AG09309 (cell line): ENCODE data around the gene BTBD9.

ENCODE experiments used
- DNase-seq: peaks from one replicate; pipeline ENCODE4 v3.0.0-alpha.2; 2010; ENCODE audit warnings: low read depth
- H3K4me3 ChIP-seq: 2 replicates; pipeline ENCODE4 v1.5.1; 2011; ENCODE audit warnings: mild to moderate bottlenecking, low read depth, low read length, moderate library complexity; ENCODE audit not compliant: control insufficient read depth
- TF ChIP-seq, protein P1 (sequence below): IDR thresholded peaks from 2 replicates; pipeline ENCODE4 v1.5.1; 2011; ENCODE audit warnings: mild to moderate bottlenecking, low read depth, low read length, inconsistent platforms; ENCODE audit not compliant: insufficient read depth, control insufficient read depth; ENCODE audit errors: missing control alignments

The BTBD9 gene

DNA sequence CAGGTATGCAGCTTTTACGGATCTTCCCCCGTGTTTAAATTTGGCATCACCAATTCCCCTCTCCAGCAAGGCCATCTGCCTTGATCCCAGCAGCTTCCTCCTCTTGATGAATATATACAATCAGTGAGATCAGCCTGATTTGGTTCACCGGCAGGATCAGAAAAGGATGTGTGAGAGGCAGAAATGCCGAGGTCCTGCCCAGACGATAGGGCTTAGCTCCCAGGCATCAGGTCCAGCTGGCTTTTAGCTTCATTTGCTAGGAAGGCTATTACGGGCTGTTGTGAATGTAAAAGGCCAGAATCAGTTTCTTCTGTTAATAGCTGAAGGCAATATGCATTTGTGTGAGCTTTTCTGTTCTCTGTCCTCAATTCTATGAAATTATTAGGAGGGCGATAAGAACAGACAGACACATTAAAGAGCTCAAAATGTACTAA is 372.8 kb downstream of the BTBD9 start:
- TF ChIP-seq, protein P1, sequence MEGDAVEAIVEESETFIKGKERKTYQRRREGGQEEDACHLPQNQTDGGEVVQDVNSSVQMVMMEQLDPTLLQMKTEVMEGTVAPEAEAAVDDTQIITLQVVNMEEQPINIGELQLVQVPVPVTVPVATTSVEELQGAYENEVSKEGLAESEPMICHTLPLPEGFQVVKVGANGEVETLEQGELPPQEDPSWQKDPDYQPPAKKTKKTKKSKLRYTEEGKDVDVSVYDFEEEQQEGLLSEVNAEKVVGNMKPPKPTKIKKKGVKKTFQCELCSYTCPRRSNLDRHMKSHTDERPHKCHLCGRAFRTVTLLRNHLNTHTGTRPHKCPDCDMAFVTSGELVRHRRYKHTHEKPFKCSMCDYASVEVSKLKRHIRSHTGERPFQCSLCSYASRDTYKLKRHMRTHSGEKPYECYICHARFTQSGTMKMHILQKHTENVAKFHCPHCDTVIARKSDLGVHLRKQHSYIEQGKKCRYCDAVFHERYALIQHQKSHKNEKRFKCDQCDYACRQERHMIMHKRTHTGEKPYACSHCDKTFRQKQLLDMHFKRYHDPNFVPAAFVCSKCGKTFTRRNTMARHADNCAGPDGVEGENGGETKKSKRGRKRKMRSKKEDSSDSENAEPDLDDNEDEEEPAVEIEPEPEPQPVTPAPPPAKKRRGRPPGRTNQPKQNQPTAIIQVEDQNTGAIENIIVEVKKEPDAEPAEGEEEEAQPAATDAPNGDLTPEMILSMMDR: no peak
- no peak overlapping the region for H3K4me3 ChIP-seq
- no peak for DNase-seq

GRCh38 chr6:38264605-38265004 is 375.1 kb downstream of the BTBD9 start:
- H3K4me3 ChIP-seq: no peak overlapping the region
- no peak for DNase-seq
- TF ChIP-seq, protein P1: no peak

- no peak overlapping the region for H3K4me3 ChIP-seq
- TF ChIP-seq, protein P1: no peak
- no peak for DNase-seq
These were observed 377.1 kb downstream of the BTBD9 start for GRCh38 chr6:38262609-38263008.

- H3K4me3 ChIP-seq: no peak overlapping the region
- DNase-seq: no peak
These were observed 377.7 kb downstream of the BTBD9 start for GRCh38 chr6:38262026-38262425.

DNA sequence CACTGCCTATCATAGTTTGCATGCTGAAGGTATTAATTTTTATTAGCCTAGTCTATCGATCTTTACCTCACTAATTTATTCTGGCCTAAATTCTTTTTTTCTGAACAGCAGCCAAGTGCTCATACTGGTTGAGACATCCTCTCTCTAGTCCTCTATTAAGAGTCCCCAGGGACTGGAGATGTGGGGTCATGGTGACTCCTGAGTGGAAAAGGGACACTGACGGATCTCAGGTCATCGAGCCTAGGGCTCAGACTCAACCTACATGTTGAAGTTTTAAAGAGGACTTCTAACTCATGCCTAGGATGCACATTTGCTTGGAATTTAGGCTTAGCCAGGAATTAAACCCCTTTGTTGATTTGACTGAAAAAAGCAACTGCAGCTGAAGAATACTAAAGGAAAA is 378.1 kb downstream of the BTBD9 start:
- H3K4me3 ChIP-seq: no peak overlapping the region
- TF ChIP-seq, protein P1: no peak
- no peak for DNase-seq

More at GRCh38 chr6:38262026-38262425, 377.7 kb downstream of the BTBD9 start:
- TF ChIP-seq, protein P1: no peak

- TF ChIP-seq, protein P1: no peak
- no peak for DNase-seq
- H3K4me3 ChIP-seq: no peak overlapping the region
These were observed 380.0 kb downstream of the BTBD9 start for GRCh38 chr6:38259736-38260135.
